ENCODE data around the gene AKAP12.

AKAP12 gene

GRCh38 chr6:151239603-151240035, at the start of gene AKAP12:
Gene AKAP12, plus strand, starts transcription at chr6:151239967. Its CDS starts 596 bp downstream, at chr6:151240563.
- no peak for DNase-seq

DNA sequence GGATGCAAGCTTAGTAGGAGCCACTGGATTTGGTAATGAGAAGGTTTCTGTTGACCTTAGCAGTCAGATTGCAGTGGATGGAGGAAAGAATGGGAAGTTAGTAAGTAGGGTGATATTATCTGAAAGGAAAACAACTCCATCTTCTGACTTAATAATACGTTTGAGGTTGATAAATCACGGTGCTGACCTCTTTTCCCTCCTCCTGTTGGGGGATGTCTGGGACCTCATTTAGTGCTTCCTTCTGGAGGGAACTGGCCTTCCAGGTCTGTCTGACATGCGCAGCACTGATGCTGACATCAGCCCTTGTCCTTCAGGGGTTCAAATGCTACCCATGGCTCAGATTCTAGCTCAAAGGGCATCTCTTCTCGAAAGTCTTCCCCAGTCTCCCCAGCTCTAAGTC, 48.2 kb upstream of the AKAP12 start:
- DNase-seq, result no peak

DNA sequence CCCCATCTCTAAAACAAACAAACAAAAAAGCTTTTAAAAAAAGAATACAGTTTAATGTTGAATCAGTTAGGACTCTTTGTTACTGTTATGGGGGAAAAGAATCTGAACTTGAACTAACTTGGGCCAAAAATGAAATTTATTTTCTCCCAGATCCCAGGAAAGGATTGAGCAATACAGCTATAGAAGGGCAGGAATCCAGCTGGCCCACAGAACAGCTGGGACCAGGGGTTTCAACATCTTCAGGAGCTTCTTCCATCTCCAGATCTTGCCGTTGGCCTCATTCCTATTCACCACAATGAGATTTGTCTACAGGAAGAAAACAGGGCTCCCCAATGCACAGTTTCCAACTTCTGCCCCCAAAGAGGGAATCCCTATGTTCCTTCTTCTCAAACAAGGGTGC, 43.2 kb upstream of the AKAP12 start:
- no peak for DNase-seq

DNA sequence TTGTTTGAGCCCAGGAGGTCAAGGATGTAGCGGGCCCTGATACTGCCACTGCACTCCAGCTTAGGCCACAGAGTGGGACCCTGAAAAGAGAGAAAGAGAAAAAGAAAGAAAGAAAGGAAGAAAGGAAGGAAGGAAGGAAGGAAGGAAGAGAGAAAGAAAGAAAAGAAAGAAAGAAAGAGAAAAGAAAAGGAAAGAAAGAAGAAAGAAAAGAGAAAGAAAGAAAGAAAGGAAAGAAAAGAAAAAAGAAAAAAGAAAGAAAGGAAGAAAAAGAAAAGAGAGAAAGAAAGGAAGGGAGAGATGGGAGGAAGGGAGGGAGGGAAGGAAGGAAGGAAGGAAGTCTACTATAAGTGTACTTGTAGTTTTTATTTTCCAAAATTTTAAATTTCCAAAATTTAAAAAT, 42.2 kb upstream of the AKAP12 start:
- DNase-seq, result no peak

- DNase-seq, result no peak
Observed at GRCh38 chr6:151199991-151200390, 39.8 kb upstream of the AKAP12 start.

DNA sequence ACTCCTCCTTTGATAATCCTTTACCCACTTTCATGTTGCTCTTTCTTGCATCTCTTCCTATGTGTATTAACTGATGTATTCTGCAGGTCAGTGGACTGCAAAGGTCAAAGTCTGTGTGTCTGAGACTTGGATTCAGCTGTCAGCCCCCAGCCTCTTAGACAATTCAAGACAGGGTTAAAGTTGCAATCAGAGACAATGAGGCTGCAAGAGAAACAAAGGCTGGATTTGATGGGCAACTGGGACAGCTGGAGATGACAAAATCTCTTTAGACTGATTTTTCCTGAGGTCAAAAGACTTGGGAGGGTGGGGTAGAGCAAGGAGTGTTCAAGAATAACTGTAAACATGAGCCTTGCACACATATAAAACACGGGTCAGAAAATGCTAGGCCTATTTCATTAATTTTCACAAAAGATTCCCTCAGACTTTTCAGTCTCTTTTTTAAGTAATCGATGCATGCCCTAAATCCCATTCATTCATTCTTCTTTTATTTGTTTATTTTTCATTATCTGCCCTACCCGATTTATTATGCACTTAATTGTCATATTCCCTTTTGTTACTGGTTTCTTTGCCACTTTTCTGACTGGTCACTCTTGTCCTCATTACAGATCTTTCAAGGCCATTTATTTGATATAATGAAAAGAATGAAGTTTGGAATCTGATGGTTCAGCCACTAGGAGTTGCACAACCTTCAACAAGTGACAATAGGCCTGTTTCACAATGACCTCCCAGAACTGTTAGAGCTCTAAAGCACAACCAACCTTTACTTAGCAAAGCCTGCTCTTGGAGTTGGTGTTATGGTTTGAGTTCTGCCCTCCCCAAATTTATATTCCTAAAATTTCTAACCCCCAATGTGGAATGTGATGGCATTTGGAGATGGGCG, 33.8 kb upstream of the AKAP12 start:
- no peak for DNase-seq

GRCh38 chr6:151207674-151208073, 32.1 kb upstream of the AKAP12 start:
- DNase-seq, result no peak

GRCh38 chr6:151209071-151209831, 30.5 kb upstream of the AKAP12 start:
- DNase-seq, result no peak

DNA sequence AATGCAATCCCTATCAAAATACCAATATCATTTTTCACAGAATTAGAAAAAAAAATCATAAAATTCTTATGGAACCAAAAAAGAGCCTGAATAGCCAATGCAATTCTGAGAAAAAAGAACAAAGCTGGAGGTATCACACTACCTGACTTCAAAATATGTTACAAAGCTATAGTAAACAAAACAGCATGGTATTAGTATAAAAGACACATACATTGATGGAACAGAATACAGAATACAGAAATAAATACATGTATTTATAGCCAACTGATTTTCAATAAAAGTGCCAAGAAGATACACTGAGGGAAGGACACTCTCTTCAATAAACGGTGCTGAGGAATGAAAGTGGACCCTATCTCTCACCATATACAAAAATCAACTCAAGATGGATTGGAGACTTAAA, 28.7 kb upstream of the AKAP12 start:
- no peak for DNase-seq

DNA sequence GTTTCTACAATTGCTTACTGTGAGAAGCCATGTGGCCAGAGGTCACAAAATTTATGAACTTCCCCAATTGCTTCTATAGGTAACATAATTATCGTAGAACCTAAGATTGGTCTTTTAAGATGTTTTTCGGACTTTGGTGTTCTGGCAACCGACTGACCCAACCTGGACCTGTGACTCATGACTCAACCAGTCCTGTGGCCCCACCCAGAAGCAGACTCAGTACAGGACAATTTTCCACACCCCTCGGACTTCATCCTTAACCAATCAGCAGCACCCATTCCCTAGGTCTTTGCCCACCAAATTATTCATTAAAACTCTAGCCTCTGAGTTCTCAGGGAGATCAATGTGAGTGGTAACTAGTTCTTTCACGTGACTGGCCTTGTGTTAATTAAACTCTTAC, 26.4 kb upstream of the AKAP12 start:
- DNase-seq, result no peak

DNA sequence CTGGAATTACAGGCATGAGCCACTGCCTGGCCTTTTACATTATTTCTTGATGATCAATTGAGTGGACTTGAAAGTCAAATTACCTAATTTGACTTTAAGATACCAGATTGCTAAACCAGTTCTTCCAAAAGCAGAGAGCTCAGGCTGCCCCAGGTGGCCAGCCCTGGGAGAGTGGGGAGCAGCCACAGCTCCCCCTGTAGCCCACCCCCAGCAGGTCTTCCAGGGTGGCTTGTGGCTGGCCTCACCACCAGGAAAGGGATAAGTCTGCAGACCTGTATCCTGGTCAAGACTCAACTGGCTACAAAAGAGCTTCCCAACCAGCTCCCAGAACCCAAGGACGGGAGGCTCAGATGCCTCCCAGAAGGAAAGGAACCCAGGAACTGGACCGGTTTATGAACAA, 23.8 kb upstream of the AKAP12 start:
- no peak for DNase-seq

- DNase-seq, result no peak
Observed at GRCh38 chr6:151216804-151217203, 23.0 kb upstream of the AKAP12 start.

- no peak for DNase-seq
Observed at GRCh38 chr6:151219192-151219591, 20.6 kb upstream of the AKAP12 start.

DNA sequence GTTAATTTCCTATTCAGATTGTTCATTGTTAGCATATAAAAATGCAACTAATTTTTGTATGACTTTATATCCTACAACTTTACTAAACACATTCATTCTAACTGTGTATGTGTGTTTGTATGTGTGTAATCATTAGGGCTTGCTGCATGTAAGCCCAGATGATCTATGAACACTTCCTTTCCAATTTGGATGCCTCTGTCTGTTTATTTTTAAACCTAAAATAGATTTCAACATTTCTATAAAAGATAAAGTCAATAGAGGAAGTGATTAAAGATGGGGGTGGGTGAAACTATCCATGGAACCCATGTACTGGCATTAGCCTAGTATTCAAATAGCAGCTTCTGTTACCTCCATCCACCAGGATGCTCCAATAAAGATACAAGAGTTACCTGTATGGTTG, 15.7 kb upstream of the AKAP12 start:
- no peak for DNase-seq

- DNase-seq, result no peak
Observed at GRCh38 chr6:151225919-151226318, 13.8 kb upstream of the AKAP12 start.

GRCh38 chr6:151228788-151229400, 10.9 kb upstream of the AKAP12 start:
- DNase-seq, result no peak

GRCh38 chr6:151229401-151230276, 10.1 kb upstream of the AKAP12 start:
- no peak for DNase-seq

DNA sequence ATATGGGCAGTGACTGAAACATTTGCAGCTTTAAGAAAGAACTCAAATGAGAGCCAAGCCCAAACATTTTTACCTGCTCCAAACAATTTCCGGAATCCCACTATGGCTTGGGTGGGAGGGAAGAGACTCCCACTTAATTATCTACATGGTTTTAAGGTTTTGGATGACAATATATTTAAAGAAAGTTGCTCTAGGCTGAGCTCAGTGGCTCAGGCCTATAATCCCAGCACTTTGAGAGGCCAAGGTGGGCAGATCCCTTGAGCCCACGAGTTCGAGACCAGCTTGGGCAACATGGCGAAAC, 9.5 kb upstream of the AKAP12 start:
- DNase-seq, result no peak

- no peak for DNase-seq
Observed at GRCh38 chr6:151232899-151233298, 6.9 kb upstream of the AKAP12 start.

DNA sequence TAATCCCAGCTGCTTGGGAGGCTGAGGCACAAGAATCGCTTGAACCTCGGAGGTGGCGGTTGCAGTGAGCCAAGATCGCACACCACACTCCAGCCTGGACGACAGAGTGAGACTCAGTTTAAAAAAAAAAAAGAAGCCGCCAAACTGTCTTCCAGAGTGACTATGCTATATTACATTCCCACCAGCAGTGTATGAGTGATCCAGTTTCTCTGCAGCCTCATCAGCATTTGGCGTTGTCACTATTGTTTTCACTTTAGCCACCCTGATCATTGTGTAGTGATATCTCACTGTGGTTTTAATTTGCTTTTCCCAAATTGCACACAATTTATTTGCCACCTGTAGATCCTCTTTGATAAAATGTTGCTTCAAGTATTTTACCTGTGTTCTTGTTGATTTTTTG, 6.0 kb upstream of the AKAP12 start:
- no peak for DNase-seq

DNA sequence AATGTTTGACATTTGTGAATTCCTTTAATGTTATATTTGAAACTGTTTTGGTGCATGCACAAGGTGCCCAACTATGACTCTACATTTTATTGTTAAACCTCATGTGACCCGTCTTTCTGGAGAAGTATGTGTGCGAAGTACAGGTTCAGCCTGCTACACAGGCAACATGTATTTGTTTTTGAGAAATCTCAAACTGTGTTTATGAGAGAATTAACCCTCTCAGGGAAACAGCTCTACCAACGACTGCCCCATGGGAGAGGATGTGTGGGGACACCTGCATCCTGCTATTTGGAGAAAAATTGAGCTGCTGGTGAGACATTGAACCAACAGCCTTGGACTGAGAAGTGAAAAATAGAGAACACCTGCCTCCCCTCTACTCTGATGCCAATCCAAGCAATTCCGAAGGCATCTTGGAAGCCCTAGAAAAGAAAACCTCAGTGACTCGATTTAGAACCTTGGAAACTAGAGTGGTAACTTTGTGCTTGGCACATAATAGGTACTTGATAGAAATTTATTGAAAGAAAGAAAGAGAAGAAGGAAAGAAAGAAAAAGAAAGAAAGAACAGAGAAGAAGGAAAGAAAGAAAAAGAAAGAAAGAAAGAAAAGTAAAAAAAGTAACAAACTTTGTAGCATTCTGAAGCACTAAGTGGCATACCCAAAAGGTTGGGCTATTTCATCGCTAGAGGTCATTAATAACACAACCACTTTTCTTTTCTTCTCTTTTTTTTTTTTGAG, 2.9 kb upstream of the AKAP12 start:
- no peak for DNase-seq

GRCh38 chr6:151240036-151240685, 394 bp downstream of the AKAP12 start:
- DNase-seq, result peak; percentile 46

All from NCI-H1694 (cell line).